ENCODE data around the gene RPS2. TPM values are rescaled to one million over a fixed set of nuclear protein-coding genes. Genes with fewer than 3 reads are reported as not detected.
"Not testable (repeated sequence)": the region's sequence is repeated elsewhere in the genome, so short reads cannot be mapped to it uniquely, and the experiment has no call there.

RPS2 gene
- total and polyA plus RNA-seq, 2 of the 8 experiments (the other 6 are each of a cell fraction or from before 2014, with no cell fraction given), result 4,042 to 16,783 TPM

- not testable (repeated sequence) for H3K27ac ChIP-seq (ENCODE audit: low read depth, low read length); FAIRE-seq; H3K56ac ChIP-seq (replicated peaks; ENCODE audit: insufficient read length, low read depth, low read length); H3K4me3 ChIP-seq (ENCODE audit: extremely low read depth in 1 of 4, insufficient read depth in 2 of 4, low read depth in 3 of 4, low read length in 4 of 4); H2BK12ac ChIP-seq (ENCODE audit: low read depth, low read length); H4K91ac ChIP-seq (replicated peaks; ENCODE audit: insufficient read length, low read length); H3K4me1 ChIP-seq (replicated peaks in 1 of 4; ENCODE audit: control insufficient read depth in 3 of 4, insufficient read depth in 4 of 4, low read length in 3 of 4); H3K4me2 ChIP-seq (ENCODE audit: insufficient read depth in 1 of 2, low read depth in 2 of 2, low read length in 2 of 2); H3K27me3 ChIP-seq (replicated peaks in 1 of 4; ENCODE audit: control insufficient read depth in 3 of 4, extremely low read depth in 1 of 4, insufficient read depth in 3 of 4, low read length in 3 of 4); H3K79me2 ChIP-seq (ENCODE audit: control insufficient read depth in 1 of 2, insufficient read depth in 2 of 2, low read length in 2 of 2); H2AK5ac ChIP-seq (ENCODE audit: low read depth, low read length); H3K23me2 ChIP-seq (ENCODE audit: low read depth, low read length); H3K9me3 ChIP-seq (ENCODE audit: insufficient read depth in 2 of 2, low read depth in 1 of 2, low read length in 1 of 2); H2BK5ac ChIP-seq (ENCODE audit: low read depth, low read length); H3K9ac ChIP-seq (replicated peaks in 1 of 4; ENCODE audit: extremely low read depth in 1 of 4, low read depth in 3 of 4, low read length in 3 of 4); H2BK15ac ChIP-seq (ENCODE audit: low read length); H3K4ac ChIP-seq (replicated peaks; ENCODE audit: insufficient read length, low read depth, low read length); H3K18ac ChIP-seq (ENCODE audit: extremely low read depth, low read length); H2AFZ ChIP-seq (ENCODE audit: low read length); H3K79me1 ChIP-seq (ENCODE audit: low read depth, low read length); H2BK120ac ChIP-seq (replicated peaks; ENCODE audit: low read depth, low read length); H3K23ac ChIP-seq (ENCODE audit: insufficient read length); H4K5ac ChIP-seq (ENCODE audit: insufficient read length, low read depth, low read length); H4K20me1 ChIP-seq (replicated peaks in 1 of 2; ENCODE audit: control insufficient read depth in 1 of 2, insufficient read depth in 2 of 2, low read length in 2 of 2); DNase-seq (ENCODE audit: low read depth in 1 of 2, low spot score in 2 of 2); H2BK20ac ChIP-seq (ENCODE audit: low read length); H4K8ac ChIP-seq (ENCODE audit: extremely low read depth, insufficient read depth, low read length); H3K14ac ChIP-seq (ENCODE audit: insufficient read length)
- 91% methylated on average over 20 of the region's 22 CpGs; no CpG with 5 or more reads in 1 of the 2 experiments for WGBS, 2 experiments (ENCODE audit: extremely low coverage in 1 of 2, insufficient coverage in 1 of 2, insufficient read length in 1 of 2, insufficient replicate concordance in 2 of 2, low coverage in 1 of 2, low lambda C conversion rate in 2 of 2, missing lambda C conversion rate in 1 of 2)
- H3K36me3 ChIP-seq (ENCODE audit: control insufficient read depth in 2 of 4, insufficient read depth in 4 of 4, low read length in 3 of 4), result peaks cover 7 to 18% (median 14%) of the 10 kb centered on the region in 4 experiments
- CTCF ChIA-PET (ENCODE audit: partially characterized antibody), result interaction anchor here (1.1 to 1.8 kb wide), 3 partner anchors 13 to 21 kb away, joined by 3 to 8 read pairs (median 4); partner anchors contain the start of gene TBL3
- POLR2A ChIA-PET (ENCODE audit: partially characterized antibody), result interaction anchor here (1.3 to 19.8 kb wide), 5 partner anchors 9 to 187 kb away, joined by 4 to 736 read pairs (median 105); partner anchors contain the start of genes GFER, MSRB1, NME3 and NOXO1
These were observed 7.0 kb downstream of the RPS2 start for GRCh38 chr16:1957434-1958142.

Data from H1 (cell line).